GM18526 (cell line): ENCODE results near the gene EPC1.

ENCODE experiments used
- POLR2A ChIP-seq: IDR thresholded peaks from 3 replicates; pipeline ENCODE4 v1.6.1; 2011; ENCODE audit not compliant: insufficient read length; ENCODE audit errors: extremely low read depth

EPC1 gene

GRCh38 chr10:32326119-32326518, 20.8 kb downstream of the EPC1 start:
- no peak for TF ChIP-seq POLR2A

- TF ChIP-seq POLR2A, result no peak
These were observed 23.9 kb downstream of the EPC1 start for GRCh38 chr10:32323051-32323450.

GRCh38 chr10:32321016-32321631, 25.8 kb downstream of the EPC1 start:
- no peak for TF ChIP-seq POLR2A

- no peak for TF ChIP-seq POLR2A
These were observed 28.5 kb downstream of the EPC1 start for GRCh38 chr10:32318476-32318896.

- TF ChIP-seq POLR2A, result no peak
These were observed 29.1 kb downstream of the EPC1 start for GRCh38 chr10:32317795-32318357.

GRCh38 chr10:32315424-32315823, 31.5 kb downstream of the EPC1 start:
- no peak for TF ChIP-seq POLR2A

GRCh38 chr10:32314588-32314987, 32.4 kb downstream of the EPC1 start:
- TF ChIP-seq POLR2A, result no peak

- TF ChIP-seq POLR2A, result no peak
These were observed 38.8 kb downstream of the EPC1 start for GRCh38 chr10:32308027-32308603.

- no peak for TF ChIP-seq POLR2A
These were observed 39.3 kb downstream of the EPC1 start for GRCh38 chr10:32307609-32308008.

- no peak for TF ChIP-seq POLR2A
These were observed 47.5 kb downstream of the EPC1 start for GRCh38 chr10:32299354-32299980.

- no peak for TF ChIP-seq POLR2A
These were observed 48.7 kb downstream of the EPC1 start for GRCh38 chr10:32298075-32298812.

- no peak for TF ChIP-seq POLR2A
These were observed 51.9 kb downstream of the EPC1 start for GRCh38 chr10:32295027-32295426.

- TF ChIP-seq POLR2A, result no peak
These were observed 53.4 kb downstream of the EPC1 start for GRCh38 chr10:32293581-32293980.

GRCh38 chr10:32279795-32280194, 67.2 kb downstream of the EPC1 start:
- TF ChIP-seq POLR2A, result no peak

GRCh38 chr10:32273336-32273735, 73.6 kb downstream of the EPC1 start:
- no peak for TF ChIP-seq POLR2A

GRCh38 chr10:32271617-32272016, 75.3 kb downstream of the EPC1 start:
- TF ChIP-seq POLR2A, result no peak

GRCh38 chr10:32269343-32270100, 77.4 kb downstream of the EPC1 start:
- TF ChIP-seq POLR2A, result no peak
